Inferior parietal cortex (tissue), 1 donor: ENCODE results near the gene DHRSX.
"Not testable (repeated sequence)": the region's sequence is repeated elsewhere in the genome, so short reads cannot be mapped to it uniquely, and the experiment has no call there.

ENCODE experiments used
- DNase-seq: peaks from one replicate; pipeline ENCODE4 v3.0.0-alpha.2; 2016; ENCODE audit errors: extremely low spot score

DHRSX gene

GRCh38 chrX:2264179-2265030 lies 236.4 kb downstream of the DHRSX start:
- DNase-seq: no peak

- no peak for DNase-seq
Measured at GRCh38 chrX:2263203-2263602, 237.6 kb downstream of the DHRSX start.

DNA sequence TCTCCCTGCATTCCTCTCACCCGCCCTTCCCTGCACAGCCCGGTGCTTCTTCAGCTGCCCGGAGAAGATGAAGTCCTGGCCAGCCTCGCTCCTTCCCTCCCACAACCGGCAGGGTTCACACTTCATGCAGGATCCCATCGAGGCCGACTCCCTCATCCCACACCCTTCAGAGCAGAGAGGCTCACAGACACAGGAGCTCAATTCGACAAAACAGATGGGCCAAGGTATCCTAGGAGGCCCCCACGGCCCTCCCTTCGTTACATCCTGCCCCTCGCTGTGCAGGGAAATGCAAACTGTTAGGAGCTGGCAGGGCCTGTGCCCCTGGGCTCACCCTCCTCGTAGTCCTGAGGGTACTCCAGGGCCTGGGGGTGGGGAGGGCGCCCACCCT lies 238.1 kb downstream of the DHRSX start:
- DNase-seq: no peak

GRCh38 chrX:2261831-2262667 lies 238.7 kb downstream of the DHRSX start:
- no peak for DNase-seq

DNA sequence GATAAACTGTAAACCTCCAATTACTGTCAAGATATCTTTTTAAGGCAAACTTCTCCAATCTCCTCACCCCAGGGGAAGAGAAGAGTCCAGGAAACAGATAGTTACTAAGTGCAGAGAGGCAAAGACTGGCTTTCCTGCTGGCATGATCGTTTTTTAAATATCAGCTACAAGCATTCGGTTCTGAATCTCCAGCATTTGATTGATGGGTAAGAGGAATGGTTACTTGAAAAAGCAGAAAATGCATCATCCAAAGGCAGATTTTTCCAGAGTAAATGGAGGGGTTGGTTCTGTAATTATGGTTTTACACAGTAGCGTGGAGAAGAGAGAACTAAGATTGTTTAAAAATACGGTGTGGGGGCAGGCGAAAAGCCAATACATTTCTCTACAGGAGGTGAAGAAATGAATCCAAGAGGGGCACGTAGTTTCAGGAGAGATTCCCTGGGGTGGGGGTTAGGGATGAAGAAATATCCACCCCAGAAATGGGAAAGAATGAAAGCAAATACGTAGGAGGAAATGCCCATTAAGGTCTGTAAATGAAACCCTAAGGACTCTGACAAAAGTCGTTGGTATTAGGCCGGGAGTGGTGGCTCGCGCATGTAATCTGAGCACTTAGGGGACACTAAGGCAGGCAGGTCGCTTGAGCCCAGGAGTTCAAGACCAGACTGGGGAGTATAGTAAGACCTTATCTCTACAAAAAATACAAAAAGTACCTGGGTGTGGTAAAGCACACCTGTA lies 248.3 kb downstream of the DHRSX start:
- DNase-seq: no peak

DNA sequence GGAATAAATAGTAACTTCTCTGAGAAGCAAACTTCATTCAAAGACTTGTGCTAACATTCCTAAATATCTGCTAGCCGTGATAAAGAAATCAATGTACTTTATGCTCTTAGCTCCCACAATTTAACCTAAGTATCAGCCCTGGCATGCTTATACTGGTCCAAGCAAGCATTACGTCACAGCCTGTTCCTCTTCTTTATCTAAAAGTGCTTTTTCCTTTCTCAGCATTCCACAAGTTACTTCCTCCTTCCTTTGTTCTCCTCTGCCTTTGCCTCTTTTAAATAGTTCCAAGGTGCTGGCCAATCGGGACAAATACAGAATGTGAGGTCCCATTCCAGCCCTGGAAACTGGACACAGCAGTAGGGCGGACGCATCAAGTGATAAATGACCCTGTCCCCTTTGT lies 249.6 kb downstream of the DHRSX start:
- DNase-seq: no peak

DNA sequence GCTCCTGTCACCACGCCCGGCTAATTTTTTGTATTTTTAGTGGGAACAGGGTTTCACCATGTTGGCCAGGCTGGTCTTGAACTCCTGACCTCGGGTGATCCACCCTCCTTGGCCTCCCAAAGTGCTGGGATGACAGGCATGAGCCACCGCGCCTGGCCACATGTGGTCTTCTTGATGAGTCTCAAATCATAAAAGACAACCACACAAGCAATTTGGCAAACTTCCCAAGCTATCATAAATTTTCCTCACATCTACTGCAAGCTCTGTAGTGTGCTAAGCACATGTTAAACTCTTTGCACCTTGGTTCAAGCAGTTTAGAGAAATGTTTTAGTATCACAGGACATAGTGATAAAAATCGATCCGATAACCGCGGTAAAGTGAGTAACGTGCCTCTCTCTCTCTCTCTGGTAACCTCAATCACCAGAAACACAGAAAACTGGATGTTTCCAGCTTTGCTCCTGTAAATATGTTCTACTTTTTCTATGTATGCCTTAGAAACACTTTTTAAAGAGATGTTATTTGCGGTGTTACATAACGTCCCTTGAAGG lies 256.8 kb downstream of the DHRSX start:
- DNase-seq: no peak

- no peak for DNase-seq
Measured at GRCh38 chrX:2242980-2243379, 257.8 kb downstream of the DHRSX start.

- no peak for DNase-seq
Measured at GRCh38 chrX:2242326-2242725, 258.4 kb downstream of the DHRSX start.

GRCh38 chrX:2241496-2241895 lies 259.3 kb downstream of the DHRSX start:
- not testable (repeated sequence) for DNase-seq

DNA sequence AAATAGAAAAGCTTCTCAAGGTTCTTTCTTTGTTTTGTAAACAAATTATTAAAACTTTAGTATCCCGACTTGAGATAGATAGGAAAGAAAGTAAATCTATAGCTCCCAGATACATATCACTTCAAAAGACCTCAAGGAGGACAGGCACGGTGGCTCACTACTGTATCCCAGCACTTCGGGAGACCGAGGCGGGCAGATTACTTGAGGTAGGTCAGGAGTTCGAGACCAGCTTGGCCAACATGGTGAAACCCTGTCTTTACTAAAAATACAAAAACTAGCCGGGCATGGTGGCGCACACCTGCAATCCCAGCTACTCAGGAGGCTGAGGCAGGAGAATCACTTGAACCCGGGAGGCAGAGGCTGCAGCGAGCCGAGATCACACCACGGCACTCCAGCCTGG lies 260.0 kb downstream of the DHRSX start:
- not testable (repeated sequence) for DNase-seq

DNA sequence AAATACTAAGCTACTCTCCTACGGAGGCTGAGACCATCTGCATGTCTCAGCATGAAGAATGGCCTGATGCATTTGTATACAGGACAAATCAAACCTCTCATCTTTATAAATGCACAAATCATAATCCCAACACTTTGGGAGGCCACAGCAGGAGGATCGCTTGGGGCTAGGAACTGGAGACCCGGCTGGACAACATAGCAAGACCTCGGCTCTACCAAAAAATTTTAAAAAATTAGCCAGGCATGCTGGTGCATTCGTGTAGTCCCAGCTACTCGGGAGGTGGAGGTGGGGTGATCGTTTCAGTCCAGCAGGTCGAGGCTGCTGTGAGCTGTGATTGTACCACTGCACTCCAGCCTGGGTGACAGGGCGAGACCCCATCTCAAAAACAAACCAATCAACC lies 262.8 kb downstream of the DHRSX start:
- DNase-seq: no peak

- no peak for DNase-seq
Measured at GRCh38 chrX:2231570-2232192, 269.1 kb downstream of the DHRSX start.

- DNase-seq: no peak
Measured at GRCh38 chrX:2230457-2230856, 270.3 kb downstream of the DHRSX start.

GRCh38 chrX:2228536-2228935 lies 272.2 kb downstream of the DHRSX start:
- no peak for DNase-seq

- no peak for DNase-seq
Measured at GRCh38 chrX:2226906-2227656, 273.7 kb downstream of the DHRSX start.

- no peak for DNase-seq
Measured at GRCh38 chrX:2226182-2226581, 274.6 kb downstream of the DHRSX start.

DNA sequence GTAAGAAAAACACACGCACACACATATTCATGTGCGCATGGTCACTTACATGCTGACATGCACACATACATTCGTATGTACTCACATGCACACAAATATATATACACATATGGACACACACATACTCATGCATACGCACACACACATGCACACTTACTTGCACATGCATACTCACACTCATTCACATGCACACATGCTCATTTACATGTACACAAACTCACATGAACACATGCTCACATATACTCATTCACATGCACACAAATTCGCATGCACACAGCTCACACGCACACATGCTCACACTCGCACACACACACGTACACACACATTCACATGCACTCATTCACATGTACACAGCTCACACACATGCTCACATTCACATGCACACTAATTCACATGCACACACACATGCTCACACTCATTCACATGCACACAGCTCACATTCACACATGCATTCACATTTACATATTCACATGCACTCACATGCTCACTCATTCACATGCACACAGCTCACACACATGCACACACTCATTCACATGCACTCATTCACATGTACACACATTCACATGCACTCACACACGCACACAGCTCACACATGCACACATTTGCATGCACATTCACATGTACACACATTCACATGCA lies 276.1 kb downstream of the DHRSX start:
- DNase-seq: no peak

- no peak for DNase-seq
Measured at GRCh38 chrX:2224161-2224560, 276.6 kb downstream of the DHRSX start.

GRCh38 chrX:2220829-2221567 lies 279.8 kb downstream of the DHRSX start:
- no peak for DNase-seq
